Ovary (tissue), 3 donors: ENCODE results near the gene ADD1.

ENCODE experiments used
- POLR2A ChIP-seq: fragments of 450-650 bp; IDR thresholded peaks from one replicate; pipeline ENCODE4 v1.6.1; 2017; ENCODE audit warnings: antibody characterized with exemption, mild to moderate bottlenecking, moderate library complexity
- TF ChIP-seq, protein P1 (sequence below), 3 donors: fragments of 450-650 bp in 2 of 3; fragments of 200-600 bp in 1 of 3; IDR thresholded peaks; one replicate each; pipeline versions ENCODE4 v1.5.1 to v1.8.0; 2016 to 2022; ENCODE audit warnings: antibody characterized with exemption in 3 of 3, mild to moderate bottlenecking in 1 of 3
- donor health status: DM: no; HTN: no; CAD: no.

- TF ChIP-seq, protein P1, sequence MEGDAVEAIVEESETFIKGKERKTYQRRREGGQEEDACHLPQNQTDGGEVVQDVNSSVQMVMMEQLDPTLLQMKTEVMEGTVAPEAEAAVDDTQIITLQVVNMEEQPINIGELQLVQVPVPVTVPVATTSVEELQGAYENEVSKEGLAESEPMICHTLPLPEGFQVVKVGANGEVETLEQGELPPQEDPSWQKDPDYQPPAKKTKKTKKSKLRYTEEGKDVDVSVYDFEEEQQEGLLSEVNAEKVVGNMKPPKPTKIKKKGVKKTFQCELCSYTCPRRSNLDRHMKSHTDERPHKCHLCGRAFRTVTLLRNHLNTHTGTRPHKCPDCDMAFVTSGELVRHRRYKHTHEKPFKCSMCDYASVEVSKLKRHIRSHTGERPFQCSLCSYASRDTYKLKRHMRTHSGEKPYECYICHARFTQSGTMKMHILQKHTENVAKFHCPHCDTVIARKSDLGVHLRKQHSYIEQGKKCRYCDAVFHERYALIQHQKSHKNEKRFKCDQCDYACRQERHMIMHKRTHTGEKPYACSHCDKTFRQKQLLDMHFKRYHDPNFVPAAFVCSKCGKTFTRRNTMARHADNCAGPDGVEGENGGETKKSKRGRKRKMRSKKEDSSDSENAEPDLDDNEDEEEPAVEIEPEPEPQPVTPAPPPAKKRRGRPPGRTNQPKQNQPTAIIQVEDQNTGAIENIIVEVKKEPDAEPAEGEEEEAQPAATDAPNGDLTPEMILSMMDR (IDR thresholded peaks at IDR 0.05) = no peak
- no peak for TF ChIP-seq POLR2A
These were observed 85.8 kb downstream of the ADD1 start for GRCh38 chr4:2929469-2929868.
